A172 (cell line): Measurements from ENCODE around the gene TECRL. TPM values are rescaled to one million over a fixed set of nuclear protein-coding genes. Genes with fewer than 3 reads are reported as not detected.

Experiments
- DNase-seq: peaks from one replicate; pipeline ENCODE4 v3.0.0-alpha.2; 2015; ENCODE audit warnings: low spot score
- total RNA-seq: library from RNA; depleted of rRNA; stranded (reverse); fragments of >200 nt; shearing (Covaris generic); gene quantifications from 2 replicates; pipeline ENCODE4 v1.2.3, GENCODE V29; 2014; rRNA removed

TECRL gene, protein sequence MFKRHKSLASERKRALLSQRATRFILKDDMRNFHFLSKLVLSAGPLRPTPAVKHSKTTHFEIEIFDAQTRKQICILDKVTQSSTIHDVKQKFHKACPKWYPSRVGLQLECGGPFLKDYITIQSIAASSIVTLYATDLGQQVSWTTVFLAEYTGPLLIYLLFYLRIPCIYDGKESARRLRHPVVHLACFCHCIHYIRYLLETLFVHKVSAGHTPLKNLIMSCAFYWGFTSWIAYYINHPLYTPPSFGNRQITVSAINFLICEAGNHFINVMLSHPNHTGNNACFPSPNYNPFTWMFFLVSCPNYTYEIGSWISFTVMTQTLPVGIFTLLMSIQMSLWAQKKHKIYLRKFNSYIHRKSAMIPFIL
- total RNA-seq, result not detected in 2 replicates

- DNase-seq, result no peak
Measured at GRCh38 chr4:64409300-64409699, at the start of gene TECRL. Gene TECRL, minus strand, starts transcription at chr4:64409450. Its CDS starts 99 bp downstream, at chr4:64409351.

DNA sequence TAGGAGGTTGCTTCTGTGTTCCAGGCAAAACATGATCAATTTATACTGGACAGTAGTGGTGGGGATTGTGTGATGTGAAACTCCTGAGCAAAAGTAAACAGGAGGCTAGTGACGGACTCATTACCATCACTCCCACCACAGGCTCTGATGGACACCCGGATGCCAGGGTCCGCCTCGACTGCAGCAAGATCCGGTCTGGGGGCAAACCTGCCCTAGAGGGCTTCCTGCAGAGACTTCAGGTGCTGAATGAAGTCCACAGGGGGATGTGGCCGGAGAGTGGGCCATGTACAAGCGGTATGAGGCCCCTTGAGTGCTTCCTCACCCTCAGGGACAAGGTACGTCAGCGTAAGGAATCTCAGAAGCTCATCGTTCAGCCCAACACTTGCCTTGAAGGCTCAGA, 23.4 kb upstream of the TECRL start:
- DNase-seq, result no peak

DNA sequence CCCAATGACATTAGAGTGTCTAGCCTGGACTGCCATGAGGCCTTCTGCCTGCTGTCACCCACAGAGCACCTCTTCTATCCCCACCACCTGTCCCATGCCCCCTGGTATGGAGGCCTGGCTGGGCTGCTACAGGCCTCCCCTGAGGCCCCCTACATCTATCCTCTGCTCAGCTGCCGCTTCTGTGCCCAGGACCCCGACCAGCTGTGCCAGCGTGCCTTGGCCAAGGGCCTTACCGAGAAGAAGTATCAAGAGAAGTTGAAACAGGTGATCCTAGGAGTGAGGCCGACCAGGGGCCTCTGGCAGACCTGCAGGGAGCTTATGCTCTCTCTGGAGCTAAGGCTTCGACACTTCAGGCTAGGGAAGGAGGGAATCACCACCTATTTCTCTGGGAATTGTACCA, 21.7 kb upstream of the TECRL start:
- no peak for DNase-seq

- peak; percentile 31 for DNase-seq
Measured at GRCh38 chr4:64417974-64418373, 8.7 kb upstream of the TECRL start.

DNA sequence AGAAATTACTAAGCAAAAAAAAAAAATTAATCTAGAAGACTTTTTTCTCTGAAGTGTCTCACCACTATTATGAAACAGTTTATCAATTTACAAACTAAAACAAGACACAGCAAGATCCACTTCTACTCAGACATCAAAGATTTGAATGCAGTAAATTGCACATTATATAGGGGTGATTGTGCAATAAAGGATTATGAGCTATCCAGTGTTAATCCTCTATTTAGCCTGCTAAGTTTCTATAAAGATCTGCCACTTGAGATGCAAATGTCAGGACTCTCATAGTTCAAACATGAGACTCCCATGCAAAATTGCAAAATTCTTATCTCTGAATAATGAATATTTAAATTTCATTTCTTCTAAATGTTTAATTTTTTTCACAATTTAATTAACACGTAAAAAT, 2.2 kb downstream of the TECRL start:
- DNase-seq, result no peak

DNA sequence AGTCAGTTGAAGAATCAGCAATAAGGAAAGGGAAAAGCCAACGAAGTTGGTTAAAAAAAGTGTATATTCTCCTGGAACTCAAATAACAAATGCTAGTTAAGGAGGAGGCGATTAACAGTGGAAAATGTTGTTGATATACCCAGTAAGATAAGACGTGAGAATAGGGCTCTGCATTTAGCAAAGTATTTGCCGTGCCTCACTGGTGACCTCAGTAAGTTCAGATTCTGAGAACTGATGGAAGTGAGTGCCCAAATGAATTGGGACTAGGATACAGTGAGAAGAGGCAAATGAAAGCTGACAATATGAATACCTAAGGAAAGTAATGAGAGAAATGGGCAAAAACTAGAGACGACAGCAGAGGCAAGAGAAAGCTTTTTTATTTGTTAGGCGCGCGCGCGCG, 3.5 kb downstream of the TECRL start:
- no peak for DNase-seq

- DNase-seq, result no peak
Measured at GRCh38 chr4:64402684-64403083, 6.6 kb downstream of the TECRL start.

DNA sequence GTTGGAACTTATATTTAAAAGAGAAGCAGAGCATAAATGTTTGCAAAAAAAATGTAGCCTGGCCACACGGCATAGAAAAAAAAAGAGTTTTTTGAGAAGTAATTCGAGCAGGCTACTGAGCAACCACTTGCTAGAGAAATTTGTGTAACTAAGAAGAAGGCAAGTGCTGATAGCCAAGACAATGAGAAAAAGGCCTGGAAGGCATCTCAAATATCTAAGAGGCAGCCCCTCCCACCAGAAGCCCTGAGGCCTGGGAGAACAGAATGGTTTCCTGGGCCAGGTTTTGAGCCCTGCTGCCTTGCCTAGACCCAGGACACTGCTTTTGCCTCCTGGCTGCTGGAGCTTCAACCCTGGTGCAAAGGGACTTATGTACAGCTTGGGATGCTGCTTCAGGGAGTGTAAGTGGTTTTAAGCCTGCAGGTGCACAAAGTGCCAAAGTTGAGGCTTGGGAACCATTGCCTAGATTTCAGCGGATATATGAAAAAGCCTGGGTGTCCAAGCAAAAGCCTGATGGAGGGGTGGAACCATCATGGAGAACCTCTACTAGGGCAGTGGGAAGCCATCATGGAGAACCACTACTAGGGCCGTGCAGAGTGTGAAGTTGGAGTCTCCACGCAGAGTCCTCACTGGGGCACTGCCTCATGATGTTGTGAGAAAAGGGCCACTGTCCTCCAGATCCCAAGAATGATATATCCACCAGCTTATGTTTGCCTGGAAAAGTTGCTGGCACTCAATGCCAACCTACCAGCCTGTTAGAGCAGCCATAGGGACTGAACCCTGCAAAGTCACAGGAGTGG, 9.7 kb downstream of the TECRL start:
- no peak for DNase-seq

DNA sequence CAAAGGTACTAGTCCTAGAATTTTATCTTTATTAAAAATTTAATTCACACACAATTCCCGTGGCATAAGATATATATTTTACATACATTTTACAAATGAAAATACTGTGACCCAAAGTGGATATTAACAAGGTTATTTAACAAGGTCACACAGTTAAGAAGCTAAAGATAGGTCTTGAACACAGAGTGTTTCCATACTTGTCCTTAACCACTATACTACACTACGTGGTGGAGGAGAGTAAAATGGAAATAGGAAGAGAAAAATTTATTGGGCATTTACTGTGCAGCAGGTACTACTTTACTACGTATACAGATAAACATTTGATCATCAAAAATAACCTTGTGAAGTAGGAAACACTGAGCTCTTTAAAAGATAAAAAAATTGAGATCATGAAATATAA, 14.8 kb downstream of the TECRL start:
- no peak for DNase-seq

DNA sequence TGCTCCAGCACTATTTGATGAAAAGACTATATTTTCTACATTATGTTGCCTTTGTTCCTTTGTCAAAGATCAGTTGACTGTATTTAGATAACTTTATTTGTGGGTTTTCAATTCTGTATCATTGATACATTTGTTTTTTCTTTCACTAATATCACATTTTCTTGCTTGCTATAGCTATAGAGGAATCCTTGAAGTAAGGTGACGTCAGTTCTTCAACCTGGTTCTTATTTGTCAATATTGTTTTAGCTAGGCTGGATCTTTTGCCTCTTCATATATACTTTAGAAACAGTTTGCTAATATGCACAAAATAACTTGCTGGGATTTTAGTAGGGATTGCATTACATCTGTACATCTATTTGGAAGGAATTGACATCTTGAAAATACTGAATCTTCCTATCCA, 21.0 kb downstream of the TECRL start:
- DNase-seq, result no peak

DNA sequence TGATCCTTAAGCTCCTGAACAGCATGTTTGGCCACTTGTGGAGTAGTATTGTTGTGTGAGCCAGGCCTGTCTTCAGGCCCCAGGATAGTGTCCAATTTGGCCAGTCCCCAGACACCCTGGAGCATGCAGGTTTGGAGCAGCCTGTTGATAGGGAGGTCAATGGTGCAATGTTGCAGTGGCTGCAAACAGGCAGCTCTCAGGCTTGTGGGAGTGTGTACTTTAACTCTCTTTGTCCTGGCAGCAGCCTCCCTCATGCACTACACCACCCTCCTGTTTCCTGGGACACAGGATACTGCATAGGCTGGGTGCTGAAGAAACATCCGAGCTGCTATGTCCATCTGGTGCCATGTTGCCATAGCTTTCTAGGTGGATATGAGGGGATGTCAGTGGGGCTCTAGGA, 24.0 kb downstream of the TECRL start:
- no peak for DNase-seq

GRCh38 chr4:64384237-64385203, 24.7 kb downstream of the TECRL start:
- DNase-seq, result no peak

DNA sequence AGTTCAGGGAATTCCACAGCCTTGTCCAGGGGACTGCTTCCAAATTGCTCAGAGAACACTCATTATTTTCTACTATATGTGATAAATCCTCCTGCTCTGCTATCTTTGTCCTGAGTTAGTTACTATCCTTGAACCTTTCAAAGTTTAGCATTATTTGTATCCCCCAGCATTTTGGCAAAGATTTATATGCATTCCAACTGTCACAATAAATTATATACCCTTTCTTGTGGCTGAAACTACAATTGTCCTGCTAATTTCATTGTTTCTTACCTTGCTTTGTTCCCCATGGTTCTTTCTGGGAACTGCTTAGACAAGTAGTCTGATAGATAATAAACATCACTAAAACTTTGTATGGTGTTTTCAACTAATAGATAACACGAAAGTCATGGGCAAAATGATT, 40.5 kb downstream of the TECRL start:
- DNase-seq, result no peak

DNA sequence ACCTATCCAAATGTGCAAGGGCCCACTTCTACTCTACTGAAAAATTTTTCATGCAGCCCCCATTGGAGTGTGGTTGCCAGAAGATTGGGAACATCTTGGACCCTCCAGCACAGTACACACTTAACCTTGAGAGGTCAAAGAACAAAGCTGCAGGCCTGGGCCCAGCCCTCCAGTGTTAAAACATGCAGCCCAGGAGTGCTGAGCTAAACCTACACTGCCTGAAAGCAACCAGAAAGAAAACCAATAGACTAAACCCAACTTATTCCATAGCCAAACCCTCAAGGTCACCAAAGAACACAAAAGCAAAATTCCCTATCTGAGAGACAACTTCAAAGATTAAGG, 47.9 kb downstream of the TECRL start:
- DNase-seq, result no peak

- no peak for DNase-seq
Measured at GRCh38 chr4:64360664-64361398, 48.4 kb downstream of the TECRL start.

DNA sequence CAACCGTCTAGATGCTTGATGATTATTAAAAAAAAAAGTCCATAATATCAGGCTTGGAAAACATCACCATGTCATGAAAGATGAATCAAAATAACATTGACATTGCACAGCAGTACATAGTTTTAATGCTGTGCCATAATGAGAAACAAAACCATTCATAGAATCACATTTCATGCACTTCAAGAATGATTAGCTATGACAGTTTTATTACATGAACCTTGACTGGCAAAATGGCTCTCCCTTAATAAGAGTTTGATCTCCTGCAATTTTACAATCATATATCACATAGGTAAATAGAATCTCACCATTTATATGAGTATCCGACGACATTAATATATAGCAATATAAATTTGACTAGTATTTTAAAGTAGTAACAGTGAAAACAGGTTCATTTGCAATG, 49.8 kb downstream of the TECRL start:
- no peak for DNase-seq

DNA sequence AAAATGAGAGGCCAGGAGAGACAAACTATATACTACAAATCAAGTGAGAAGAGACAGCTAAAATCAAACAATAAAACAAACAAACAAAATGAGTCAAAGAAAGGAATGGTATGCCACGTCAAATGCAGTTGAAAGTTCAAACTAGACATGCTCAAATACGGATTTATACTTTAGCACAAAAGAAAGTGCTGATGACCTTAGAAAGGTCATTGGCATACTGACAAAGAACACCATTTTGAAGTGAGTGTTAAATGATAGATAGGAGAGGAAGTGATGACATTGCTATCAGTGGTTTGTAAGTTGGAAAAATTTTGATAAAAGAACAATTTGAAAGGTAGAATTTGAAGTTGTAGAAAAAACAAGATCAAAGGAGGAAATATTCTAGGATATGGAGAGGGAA, 55.3 kb downstream of the TECRL start:
- no peak for DNase-seq

DNA sequence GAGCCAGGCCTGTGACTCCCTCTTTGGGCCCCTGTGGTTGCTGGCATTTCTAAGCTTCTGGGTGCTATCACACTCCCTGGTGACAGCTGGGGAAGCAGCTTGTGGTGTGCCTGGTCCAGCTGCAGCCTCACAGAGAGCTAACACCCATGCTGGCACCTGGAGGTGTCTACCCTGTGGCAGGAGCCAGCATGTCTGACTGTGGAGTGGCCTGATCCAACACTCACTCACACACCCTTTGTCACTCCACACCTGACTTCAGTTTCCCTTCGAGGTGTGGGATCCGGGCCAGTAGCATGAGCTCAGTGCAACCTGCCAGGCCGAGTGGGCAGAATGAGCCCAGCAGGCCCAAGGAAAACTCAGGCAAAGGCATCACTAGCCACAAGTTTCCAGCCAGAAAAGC, 67.5 kb downstream of the TECRL start:
- DNase-seq, result no peak

DNA sequence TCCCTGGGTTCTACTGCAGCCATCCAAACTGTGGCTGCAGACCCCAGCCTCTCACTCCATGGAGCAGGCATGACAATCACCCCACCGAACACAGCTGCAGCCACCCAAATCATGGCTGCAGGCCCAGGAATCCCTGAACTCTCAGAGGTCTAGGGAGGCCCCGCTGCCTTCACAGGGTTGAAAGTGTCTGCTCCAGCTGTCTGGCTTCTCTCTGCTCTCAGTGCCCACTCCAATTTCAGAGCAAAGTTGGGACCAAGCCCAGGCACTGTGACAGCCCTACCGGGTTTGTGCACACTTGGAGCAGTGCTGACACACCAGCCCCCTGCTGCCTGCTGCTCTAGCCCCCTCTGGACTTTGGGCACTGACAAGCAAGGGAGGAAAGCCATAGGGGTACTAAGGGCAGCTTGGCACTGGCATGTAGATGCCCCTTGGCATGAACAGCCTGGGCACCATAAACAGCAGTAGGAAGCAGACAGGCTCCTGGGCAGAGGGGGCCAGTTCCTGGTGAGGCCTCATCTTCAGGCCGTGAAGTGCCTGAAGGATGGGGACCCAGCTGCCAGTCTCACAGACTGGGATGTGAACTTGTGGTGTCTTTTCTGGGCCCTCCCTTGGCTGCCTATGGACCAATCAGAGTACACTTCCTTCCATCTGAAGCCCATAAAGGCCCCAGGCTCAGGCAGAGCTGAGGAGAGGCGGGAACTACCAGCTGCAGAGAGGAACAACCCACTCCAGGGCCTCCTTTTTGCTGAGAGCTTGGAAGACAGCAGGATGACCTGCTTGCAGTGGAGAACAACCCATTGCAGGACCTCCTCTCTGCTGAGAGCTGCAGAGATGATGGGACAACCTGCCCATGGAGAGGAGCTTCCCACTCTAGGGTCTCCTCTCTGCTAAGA, 68.8 kb downstream of the TECRL start:
- no peak for DNase-seq

GRCh38 chr4:64334964-64335363, 74.3 kb downstream of the TECRL start:
- no peak for DNase-seq
